ENCODE data around the gene NRIP2. TPM values are rescaled to one million over a fixed set of nuclear protein-coding genes. Genes with fewer than 3 reads are reported as not detected.
A peak's percentile ranks its signal among the peaks of the same experiment; 100 is the strongest.

Gene NRIP2
- total RNA-seq, 1 donor from 2014 or later, result not detected

DNA sequence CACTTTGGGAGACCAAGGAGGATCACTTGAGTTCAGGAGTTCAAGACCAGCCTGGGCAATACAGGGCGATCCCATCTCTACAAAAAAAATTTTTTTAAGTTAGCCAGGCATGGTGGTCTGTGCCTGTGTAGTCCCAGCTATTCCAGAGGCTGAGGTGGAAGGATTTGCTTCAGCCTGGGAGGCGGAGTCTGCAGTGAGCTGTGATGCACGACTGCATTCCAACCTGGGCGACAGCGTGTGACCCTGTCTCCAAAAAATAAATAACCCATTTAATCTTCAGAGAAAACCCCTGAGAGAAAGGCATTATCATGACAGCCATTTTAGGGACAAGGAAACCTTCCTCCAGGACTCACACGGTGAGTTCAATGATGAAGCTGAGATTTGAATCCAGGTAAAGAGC lies 43.7 kb downstream of the NRIP2 start:
- DNase-seq (ENCODE audit: low read depth), result no peak
- H3K4me3 ChIP-seq (ENCODE audit: low read depth, low read length), result no peak overlapping the region
- TF ChIP-seq, protein P1, sequence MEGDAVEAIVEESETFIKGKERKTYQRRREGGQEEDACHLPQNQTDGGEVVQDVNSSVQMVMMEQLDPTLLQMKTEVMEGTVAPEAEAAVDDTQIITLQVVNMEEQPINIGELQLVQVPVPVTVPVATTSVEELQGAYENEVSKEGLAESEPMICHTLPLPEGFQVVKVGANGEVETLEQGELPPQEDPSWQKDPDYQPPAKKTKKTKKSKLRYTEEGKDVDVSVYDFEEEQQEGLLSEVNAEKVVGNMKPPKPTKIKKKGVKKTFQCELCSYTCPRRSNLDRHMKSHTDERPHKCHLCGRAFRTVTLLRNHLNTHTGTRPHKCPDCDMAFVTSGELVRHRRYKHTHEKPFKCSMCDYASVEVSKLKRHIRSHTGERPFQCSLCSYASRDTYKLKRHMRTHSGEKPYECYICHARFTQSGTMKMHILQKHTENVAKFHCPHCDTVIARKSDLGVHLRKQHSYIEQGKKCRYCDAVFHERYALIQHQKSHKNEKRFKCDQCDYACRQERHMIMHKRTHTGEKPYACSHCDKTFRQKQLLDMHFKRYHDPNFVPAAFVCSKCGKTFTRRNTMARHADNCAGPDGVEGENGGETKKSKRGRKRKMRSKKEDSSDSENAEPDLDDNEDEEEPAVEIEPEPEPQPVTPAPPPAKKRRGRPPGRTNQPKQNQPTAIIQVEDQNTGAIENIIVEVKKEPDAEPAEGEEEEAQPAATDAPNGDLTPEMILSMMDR (conservative IDR thresholded peaks at IDR 0.05; ENCODE audit: low read depth, low read length), result no peak

DNA sequence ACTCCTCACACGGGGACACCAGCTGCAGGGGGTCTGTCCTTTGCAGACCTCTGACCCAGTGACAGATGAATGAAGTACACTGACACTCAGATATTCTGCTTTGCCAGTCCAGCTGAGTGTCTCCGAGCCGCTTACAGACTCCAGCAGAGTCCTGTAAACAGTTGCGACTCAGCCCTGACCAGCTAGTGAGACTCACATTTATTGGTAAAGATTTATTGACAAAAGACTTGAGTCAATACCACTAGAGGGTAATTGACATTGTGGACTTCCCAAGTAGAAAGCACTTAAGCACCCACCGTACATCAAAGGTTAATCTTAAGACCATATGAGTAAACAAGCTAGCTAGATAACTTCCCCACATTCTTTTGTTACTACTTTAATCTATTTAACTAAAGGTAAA lies 49.8 kb downstream of the NRIP2 start:
- DNase-seq (ENCODE audit: low read depth), result no peak
- no peak overlapping the region for H3K4me3 ChIP-seq (ENCODE audit: low read depth, low read length)
- TF ChIP-seq, protein P1 (conservative IDR thresholded peaks at IDR 0.05; ENCODE audit: low read depth, low read length), result no peak

DNA sequence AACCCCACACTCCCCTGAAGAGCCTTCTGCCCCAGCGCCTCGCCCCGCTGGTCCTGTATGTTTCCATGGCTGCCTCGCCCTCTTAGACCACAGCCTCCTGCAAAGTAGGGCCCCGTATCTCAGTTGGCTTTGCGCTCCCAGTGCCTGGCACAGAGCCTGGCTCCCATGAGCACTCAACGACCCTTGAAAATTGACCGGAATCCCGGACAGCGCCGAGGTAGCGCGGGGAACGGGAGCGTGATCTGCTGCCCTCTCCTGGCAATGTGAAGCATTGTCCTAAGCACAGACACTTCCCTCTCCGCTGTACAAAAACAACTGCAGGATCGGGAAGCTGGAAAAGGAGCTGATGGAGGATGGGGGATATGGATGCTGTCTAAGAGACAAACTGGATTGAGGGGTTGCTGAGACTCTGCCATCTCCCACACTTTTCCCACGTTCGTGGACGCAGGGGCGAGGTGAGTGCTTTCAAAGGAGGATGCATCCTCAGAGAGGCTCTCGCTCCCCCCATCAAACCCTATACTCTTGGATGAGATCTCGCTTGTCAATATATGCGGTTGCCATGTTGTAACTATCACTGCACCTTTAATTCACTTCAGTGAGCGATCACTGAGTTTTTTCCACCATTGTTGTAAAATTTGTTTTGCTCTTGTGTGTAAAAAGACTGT lies 50.8 kb downstream of the NRIP2 start:
- TF ChIP-seq, protein P1 (conservative IDR thresholded peaks at IDR 0.05; ENCODE audit: low read depth, low read length), result peak; percentile 92
- DNase-seq (ENCODE audit: low read depth), result no peak
- no peak overlapping the region for H3K4me3 ChIP-seq (ENCODE audit: low read depth, low read length)

DNA sequence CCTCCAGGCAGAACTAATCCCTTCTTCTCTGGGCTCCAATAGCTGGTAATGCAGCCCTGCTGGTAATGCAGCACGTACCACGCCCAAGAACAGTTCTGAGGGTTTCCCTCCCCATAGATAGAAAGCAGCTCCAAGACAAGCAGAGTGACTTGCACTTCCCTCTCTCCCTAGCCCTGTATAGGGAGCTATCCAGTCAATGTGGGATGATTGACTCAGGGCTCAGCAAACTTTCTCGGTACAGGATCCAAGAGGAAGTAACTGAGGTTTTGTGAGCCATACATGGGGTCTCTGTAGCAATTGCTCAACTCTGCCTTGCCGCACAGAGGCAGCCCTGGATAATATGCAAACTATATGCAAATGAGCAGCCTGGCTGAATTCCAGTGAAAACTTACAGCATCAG lies 55.6 kb downstream of the NRIP2 start:
- no peak for DNase-seq (ENCODE audit: low read depth)
- TF ChIP-seq, protein P1 (conservative IDR thresholded peaks at IDR 0.05; ENCODE audit: low read depth, low read length), result no peak
- H3K4me3 ChIP-seq (ENCODE audit: low read depth, low read length), result no peak overlapping the region

DNA sequence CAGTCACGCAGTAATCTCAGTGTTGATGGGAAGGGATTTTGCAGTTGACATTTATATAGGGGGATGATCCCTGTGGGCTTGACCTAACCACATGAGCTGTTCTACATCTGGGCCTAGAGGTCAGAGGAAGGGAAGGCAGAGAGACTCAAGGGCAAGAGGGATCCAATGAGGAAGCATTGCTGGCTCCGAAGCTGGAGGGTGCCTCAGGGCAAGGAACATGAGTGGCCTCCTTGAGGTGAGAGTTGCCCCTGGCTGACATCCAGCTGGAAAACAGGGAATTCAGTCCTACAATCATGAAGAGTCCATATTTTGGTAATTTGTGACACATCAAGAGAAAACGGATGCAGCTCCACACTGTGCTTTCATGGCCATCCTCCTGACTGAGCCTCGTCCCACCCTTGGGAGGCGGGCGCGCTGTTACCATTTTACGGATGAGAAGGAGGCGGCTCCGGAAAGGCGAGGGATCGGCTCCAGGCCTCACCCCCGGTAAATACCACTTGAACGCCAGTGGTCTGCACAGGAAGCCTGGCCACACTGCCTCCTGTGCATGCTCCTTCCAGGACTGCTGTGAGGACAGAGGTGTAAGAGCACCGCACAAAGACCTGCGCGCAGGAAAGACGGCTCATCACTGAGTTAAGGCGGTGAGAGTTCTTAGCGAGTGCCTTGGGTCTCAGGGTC lies 58.6 kb downstream of the NRIP2 start:
- TF ChIP-seq, protein P1 (conservative IDR thresholded peaks at IDR 0.05; ENCODE audit: low read depth, low read length), result no peak
- DNase-seq (ENCODE audit: low read depth), result no peak
- H3K4me3 ChIP-seq (ENCODE audit: low read depth, low read length), result no peak overlapping the region

DNA sequence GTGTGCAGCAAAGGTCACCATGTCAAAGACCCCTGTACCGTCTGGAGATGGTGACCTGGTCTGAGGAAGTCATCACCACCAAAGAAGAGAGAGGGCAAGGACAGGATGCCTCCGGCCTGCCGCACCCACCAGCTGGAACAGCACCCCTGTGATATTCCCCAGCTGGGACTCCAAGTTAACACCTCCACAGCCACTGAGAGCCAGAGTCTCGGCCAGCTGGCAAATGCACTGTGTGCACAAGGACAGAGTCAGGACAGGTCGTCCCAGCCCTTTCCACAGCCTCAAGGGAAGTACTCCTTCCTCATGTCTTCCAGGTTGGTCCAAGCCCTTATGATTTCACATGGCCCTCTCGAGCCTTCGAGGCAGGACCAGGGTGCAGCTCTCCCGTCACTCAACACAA lies 59.4 kb downstream of the NRIP2 start:
- H3K4me3 ChIP-seq (ENCODE audit: low read depth, low read length), result no peak overlapping the region
- TF ChIP-seq, protein P1 (conservative IDR thresholded peaks at IDR 0.05; ENCODE audit: low read depth, low read length), result no peak

More for the DNA sequence above, 59.4 kb downstream of the NRIP2 start:
- no peak for DNase-seq (ENCODE audit: low read depth)

Other genes starting within 250 kb of the NRIP2 start
- gene FKBP4, start 40.1 kb downstream of the NRIP2 start, total RNA-seq, result 51.9 and 87.3 TPM in 2 replicates
- 26.3 and 35.1 TPM in 2 replicates for gene ITFG2, start 22.4 kb downstream of the NRIP2 start, total RNA-seq
- not detected in 2 replicates for gene TEX52, start 22.0 kb upstream of the NRIP2 start, total RNA-seq
- 36.8 and 67.8 TPM in 2 replicates for gene FOXM1, start 42.1 kb upstream of the NRIP2 start, total RNA-seq
- 40.3 and 46.2 TPM in 2 replicates for gene RHNO1, start 42.2 kb upstream of the NRIP2 start, total RNA-seq
- gene TULP3, start 55.9 kb upstream of the NRIP2 start, total RNA-seq, result 20.0 and 26.6 TPM in 2 replicates
- gene TEAD4, start 124.4 kb upstream of the NRIP2 start, total RNA-seq, result 48.8 and 78.1 TPM in 2 replicates
- gene TSPAN9, start 242.3 kb upstream of the NRIP2 start, total RNA-seq, result 20.5 and 21.6 TPM in 2 replicates